ENCODE measurements around the gene ZNF146. TPM values are rescaled to one million over a fixed set of nuclear protein-coding genes. Genes with fewer than 3 reads are reported as not detected.

ZNF146 gene
- polyA plus RNA-seq, 1 donor from 2014 or later = 215 TPM

- Histone ChIP-seq H3K79me2 (replicated peaks; ENCODE audit: insufficient read depth, low read length) (no peaks in the 10 kb centered on the region), H3K4me2 (ENCODE audit: low read length) (no peak overlapping the region), H3K9me2 (ENCODE audit: insufficient read depth, low read length) (no peaks in the 10 kb centered on the region)
Measured at GRCh38 chr19:36196249-36196648, 18.7 kb upstream of the ZNF146 start.

GRCh38 chr19:36198119-36198518 is 16.8 kb upstream of the ZNF146 start:
- no peak for TF ChIP-seq SMC3 (conservative IDR thresholded peaks at IDR 0.05; ENCODE audit: poor library complexity)
- no peak for TF ChIP-seq EZH2 (IDR thresholded peaks at IDR 0.05; ENCODE audit: borderline replicate concordance, insufficient read depth, low read length, poor library complexity, severe bottlenecking)
- TF ChIP-seq POLR2AphosphoS5 (IDR thresholded peaks at IDR 0.05) = no peak
- TF ChIP-seq TAF1 (IDR thresholded peaks at IDR 0.05; ENCODE audit: low read depth) = no peak
- no peak for TF ChIP-seq REST (IDR thresholded peaks at IDR 0.05; ENCODE audit: borderline replicate concordance)
- TF ChIP-seq MXI1 (conservative IDR thresholded peaks at IDR 0.05; ENCODE audit: poor library complexity, severe bottlenecking) = no peak
- no peak for TF ChIP-seq CTCF (IDR thresholded peaks at IDR 0.05; ENCODE audit: poor library complexity, severe bottlenecking)
- no peak for TF ChIP-seq EP300 (conservative IDR thresholded peaks at IDR 0.05; ENCODE audit: poor library complexity, severe bottlenecking)
- TF ChIP-seq RAD21 (conservative IDR thresholded peaks at IDR 0.05) = no peak
- Histone ChIP-seq H3K9me2 (ENCODE audit: insufficient read depth, low read length) (no peaks in the 10 kb centered on the region), H2AFZ (ENCODE audit: low read depth, low read length) (no peak overlapping the region), H3K36me3 (ENCODE audit: insufficient read depth, low read length) (peaks cover 3% of the 10 kb centered on the region), H3K27me3 (ENCODE audit: insufficient read depth, low read depth, low read length) (no peaks in the 10 kb centered on the region), H3K79me2 (replicated peaks; ENCODE audit: insufficient read depth, low read length) (no peaks in the 10 kb centered on the region), H3K9ac (ENCODE audit: low read length) (no peak overlapping the region), H4K20me1 (ENCODE audit: insufficient read depth) (no peaks in the 10 kb centered on the region), H3F3A (ENCODE audit: insufficient read depth, low read length, poor library complexity, severe bottlenecking) (no peaks in the 10 kb centered on the region), H3K9me3 (ENCODE audit: low read length) (no peaks in the 10 kb centered on the region), H3K27ac (ENCODE audit: low read length) (no peak overlapping the region), H3K4me2 (ENCODE audit: low read length) (no peak overlapping the region), H3K4me3 (ENCODE audit: low read length) (no peak overlapping the region)

More at GRCh38 chr19:36196249-36196648, 18.7 kb upstream of the ZNF146 start:
- H3K4me3 ChIP-seq (ENCODE audit: low read length) = no peak overlapping the region
- no peaks in the 10 kb centered on the region for H4K20me1 ChIP-seq (ENCODE audit: insufficient read depth)
- peaks cover 3% of the 10 kb centered on the region for H3K36me3 ChIP-seq (ENCODE audit: insufficient read depth, low read length)
- H3K9ac ChIP-seq (ENCODE audit: low read length) = no peak overlapping the region
- TF ChIP-seq SMC3 (conservative IDR thresholded peaks at IDR 0.05; ENCODE audit: poor library complexity) (no peak), CTCF (IDR thresholded peaks at IDR 0.05; ENCODE audit: poor library complexity, severe bottlenecking) (no peak), EP300 (conservative IDR thresholded peaks at IDR 0.05; ENCODE audit: poor library complexity, severe bottlenecking) (no peak), TAF1 (IDR thresholded peaks at IDR 0.05; ENCODE audit: low read depth) (no peak)
- no peak overlapping the region for H2AFZ ChIP-seq (ENCODE audit: low read depth, low read length)
- no peak overlapping the region for H3K27ac ChIP-seq (ENCODE audit: low read length)
- no peaks in the 10 kb centered on the region for H3F3A ChIP-seq (ENCODE audit: insufficient read depth, low read length, poor library complexity, severe bottlenecking)
- H3K27me3 ChIP-seq (ENCODE audit: insufficient read depth, low read depth, low read length) = no peaks in the 10 kb centered on the region
- no peaks in the 10 kb centered on the region for H3K9me3 ChIP-seq (ENCODE audit: low read length)
